RWPE2 (cell line): ENCODE data around the gene ZNF296.

Experiments used
- ATAC-seq: fragments of 200-7000 bp; cut with Tn5 transposase; 3 replicates; pipeline ENCODE4 v1.9.1; 2021; ENCODE audit warnings: low read depth
- DNase-seq: peaks from one replicate; pipeline ENCODE4 v3.0.0-alpha.2; 2020; ENCODE audit warnings: low spot score
- H3K27ac ChIP-seq: fragments of 450-650 bp; 2 replicates; pipeline ENCODE4 v1.5.1; 2017; ENCODE audit warnings: mild to moderate bottlenecking; ENCODE audit not compliant: poor library complexity, severe bottlenecking
- H3K27me3 ChIP-seq: fragments of 250-450 bp; sonication (Bioruptor Pico); 2 replicates; pipeline ENCODE4 v1.5.1; 2021; ENCODE audit warnings: mild to moderate bottlenecking, moderate library complexity; ENCODE audit not compliant: insufficient read depth, poor library complexity, severe bottlenecking
- H3K36me3 ChIP-seq: fragments of 250-450 bp; sonication (Bioruptor Pico); 2 replicates; pipeline ENCODE4 v1.5.1; 2020; ENCODE audit warnings: low read depth, mild to moderate bottlenecking, moderate library complexity
- H3K4me1 ChIP-seq: fragments of 250-450 bp; sonication (Bioruptor Pico); 2 replicates; pipeline ENCODE4 v1.5.1; 2021; ENCODE audit warnings: mild to moderate bottlenecking, moderate library complexity; ENCODE audit not compliant: insufficient read depth, poor library complexity, severe bottlenecking
- H3K4me3 ChIP-seq: fragments of 250-450 bp; sonication (Bioruptor Pico); 2 replicates; pipeline ENCODE4 v1.5.1; 2021; ENCODE audit warnings: mild to moderate bottlenecking, moderate library complexity; ENCODE audit not compliant: severe bottlenecking
- H3K9me3 ChIP-seq: fragments of 250-450 bp; sonication (Bioruptor Pico); 2 replicates; pipeline ENCODE4 v1.5.1; 2021; ENCODE audit warnings: mild to moderate bottlenecking, moderate library complexity; ENCODE audit not compliant: severe bottlenecking
- TF ChIP-seq, protein P1 (sequence below): fragments of 450-650 bp; IDR thresholded peaks from one replicate; pipeline ENCODE4 v1.5.1; 2017; ENCODE audit warnings: mild to moderate bottlenecking, moderate library complexity; ENCODE audit not compliant: poor library complexity, severe bottlenecking

Gene ZNF296

DNA sequence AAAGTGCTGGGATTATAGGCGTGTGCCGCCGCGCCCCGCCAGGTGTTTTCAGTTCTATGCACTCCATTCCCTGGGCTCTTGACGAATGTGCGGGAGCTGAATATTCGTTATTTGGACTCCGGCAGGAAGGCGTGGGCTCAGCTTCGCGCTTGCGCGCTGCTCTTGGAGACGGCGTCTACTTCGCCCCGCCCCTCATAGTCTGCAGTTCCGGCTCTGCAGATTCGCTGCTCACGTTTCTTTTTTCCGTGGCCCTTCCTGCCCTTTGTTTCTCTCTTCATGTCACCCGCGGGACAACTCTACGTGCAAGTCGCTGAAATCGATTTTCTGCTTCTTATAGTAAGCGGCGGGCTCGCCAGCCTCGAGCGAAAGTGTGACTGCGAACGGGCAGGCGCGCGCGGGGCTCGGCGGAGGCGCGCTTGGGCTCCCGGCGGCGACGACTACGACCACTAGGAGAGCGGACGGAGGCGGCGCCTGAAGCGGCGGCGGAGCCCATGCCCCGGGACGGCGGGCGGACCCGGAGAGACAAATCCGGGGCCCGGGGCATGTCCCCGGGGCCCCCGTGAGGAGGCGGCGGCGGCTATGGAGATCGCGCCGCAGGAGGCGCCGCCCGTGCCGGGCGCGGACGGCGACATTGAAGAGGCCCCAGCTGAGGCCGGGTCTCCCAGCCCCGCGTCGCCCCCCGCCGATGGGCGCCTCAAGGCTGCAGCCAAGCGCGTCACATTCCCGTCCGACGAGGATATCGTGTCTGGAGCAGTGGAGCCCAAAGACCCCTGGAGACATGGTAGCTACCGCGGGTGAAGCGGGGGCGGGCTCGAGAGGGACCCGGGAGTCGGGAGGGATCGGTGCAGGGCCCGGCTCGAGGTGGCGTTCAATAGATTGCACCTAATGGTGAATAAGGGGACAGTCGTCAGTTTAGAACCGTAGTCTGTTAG, 16.7 kb upstream of the ZNF296 start, which contains the start of gene PPP1R37:
Gene PPP1R37 (plus strand): TSS at position 433 of the 932 bp plus-strand sequence. CDS start 147 bp downstream, at position 580.
- H3K4me3 ChIP-seq, result peak within 1 kb of the TSS; percentile 59
- H3K27me3 ChIP-seq, result no peaks in the 10 kb centered on the region
- peak; percentile 95 for DNase-seq
- H3K27ac ChIP-seq, result peak within 1 kb of the TSS; percentile 69
- ATAC-seq, result peak; percentile 67
- peaks cover 16% of the 10 kb centered on the region for H3K36me3 ChIP-seq
- H3K9me3 ChIP-seq, result no peaks in the 10 kb centered on the region
- TF ChIP-seq, protein P1, sequence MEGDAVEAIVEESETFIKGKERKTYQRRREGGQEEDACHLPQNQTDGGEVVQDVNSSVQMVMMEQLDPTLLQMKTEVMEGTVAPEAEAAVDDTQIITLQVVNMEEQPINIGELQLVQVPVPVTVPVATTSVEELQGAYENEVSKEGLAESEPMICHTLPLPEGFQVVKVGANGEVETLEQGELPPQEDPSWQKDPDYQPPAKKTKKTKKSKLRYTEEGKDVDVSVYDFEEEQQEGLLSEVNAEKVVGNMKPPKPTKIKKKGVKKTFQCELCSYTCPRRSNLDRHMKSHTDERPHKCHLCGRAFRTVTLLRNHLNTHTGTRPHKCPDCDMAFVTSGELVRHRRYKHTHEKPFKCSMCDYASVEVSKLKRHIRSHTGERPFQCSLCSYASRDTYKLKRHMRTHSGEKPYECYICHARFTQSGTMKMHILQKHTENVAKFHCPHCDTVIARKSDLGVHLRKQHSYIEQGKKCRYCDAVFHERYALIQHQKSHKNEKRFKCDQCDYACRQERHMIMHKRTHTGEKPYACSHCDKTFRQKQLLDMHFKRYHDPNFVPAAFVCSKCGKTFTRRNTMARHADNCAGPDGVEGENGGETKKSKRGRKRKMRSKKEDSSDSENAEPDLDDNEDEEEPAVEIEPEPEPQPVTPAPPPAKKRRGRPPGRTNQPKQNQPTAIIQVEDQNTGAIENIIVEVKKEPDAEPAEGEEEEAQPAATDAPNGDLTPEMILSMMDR, result peak; percentile 7
- peaks cover 2% of the 10 kb centered on the region for H3K4me1 ChIP-seq

DNA sequence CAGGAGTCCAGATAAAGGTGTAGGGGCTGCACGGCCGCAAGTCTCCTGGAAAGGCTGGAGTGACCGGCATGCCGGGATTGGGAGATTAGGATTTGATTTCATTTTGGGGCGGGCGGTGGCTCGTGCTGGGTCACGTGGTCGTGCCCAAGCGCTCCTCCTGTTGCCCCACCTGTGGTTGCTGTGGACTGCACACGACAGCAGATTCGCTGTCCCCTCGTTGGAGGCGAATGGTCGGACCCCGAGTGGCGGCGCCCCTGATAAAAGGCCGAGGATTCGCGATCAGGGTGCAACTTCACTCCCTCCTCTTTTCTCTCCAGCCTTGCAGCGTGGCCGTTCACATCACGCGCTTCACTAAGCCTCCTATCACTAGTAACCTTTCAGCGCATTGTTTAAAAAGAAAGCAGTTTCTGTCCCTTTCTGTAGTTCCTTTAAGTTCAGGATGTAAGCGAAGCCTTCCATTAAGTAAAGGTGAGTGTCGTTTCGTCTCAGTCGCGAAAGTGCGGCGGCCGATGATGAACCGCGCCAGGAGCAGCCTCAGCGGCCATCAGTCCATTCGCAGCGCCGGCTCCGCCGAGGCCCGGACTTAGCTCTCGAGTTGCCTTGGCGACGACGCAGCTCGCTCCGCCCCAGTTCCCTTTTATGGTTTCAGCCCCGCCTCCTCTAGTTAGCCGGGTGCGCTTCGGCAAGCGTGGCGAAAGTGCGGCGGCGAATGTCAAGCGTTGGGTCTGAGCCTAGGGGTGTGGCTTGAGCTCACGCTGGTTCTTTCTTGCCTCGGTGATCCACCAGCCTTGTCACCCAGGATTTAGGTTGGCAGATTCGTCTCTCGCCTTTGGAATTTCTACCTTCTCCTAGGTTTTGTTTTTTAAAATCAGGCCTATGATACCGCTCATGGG, 15.0 kb upstream of the ZNF296 start:
- no peaks in the 10 kb centered on the region for H3K27me3 ChIP-seq
- peaks cover 22% of the 10 kb centered on the region for H3K36me3 ChIP-seq
- peak overlapping the region; percentile 69 for H3K27ac ChIP-seq
- TF ChIP-seq, protein P1, result no peak
- peak; percentile 80 for ATAC-seq
- no peaks in the 10 kb centered on the region for H3K4me1 ChIP-seq
- peak; percentile 95 for DNase-seq
- peak overlapping the region; percentile 59 for H3K4me3 ChIP-seq
- no peaks in the 10 kb centered on the region for H3K9me3 ChIP-seq

DNA sequence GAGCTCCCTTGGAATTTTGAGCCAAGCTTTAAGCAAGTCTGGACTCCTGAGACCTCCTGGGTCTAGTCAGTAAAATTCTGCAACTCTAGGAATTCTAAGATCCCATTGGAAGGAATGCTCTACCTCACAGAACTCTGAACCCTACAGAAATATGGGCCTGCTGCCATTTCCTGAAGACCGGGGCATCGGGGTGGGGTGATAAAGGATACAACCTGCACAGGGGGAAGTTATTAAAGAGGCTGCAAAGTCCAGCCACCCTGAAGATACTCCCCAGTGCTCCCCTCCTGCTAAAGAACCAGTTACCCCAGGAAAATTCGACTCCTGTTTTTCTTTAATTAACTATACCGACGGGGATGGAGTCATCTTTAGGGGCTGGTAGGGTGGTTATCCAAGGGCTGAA, 14.3 kb upstream of the ZNF296 start:
- H3K9me3 ChIP-seq, result no peaks in the 10 kb centered on the region

DNA sequence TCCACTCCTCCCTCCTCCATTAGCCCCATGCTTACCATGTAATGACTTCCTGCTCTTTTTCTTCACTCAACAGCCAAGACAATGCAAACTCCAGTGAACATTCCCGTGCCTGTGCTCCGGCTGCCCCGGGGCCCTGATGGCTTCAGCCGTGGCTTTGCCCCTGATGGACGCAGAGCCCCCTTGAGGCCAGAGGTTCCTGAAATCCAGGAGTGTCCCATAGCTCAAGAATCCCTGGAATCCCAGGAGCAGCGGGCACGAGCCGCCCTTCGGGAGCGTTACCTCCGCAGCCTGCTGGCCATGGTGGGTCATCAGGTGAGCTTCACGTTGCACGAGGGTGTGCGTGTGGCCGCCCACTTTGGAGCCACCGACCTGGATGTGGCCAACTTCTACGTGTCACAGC, 13.8 kb upstream of the ZNF296 start:
- DNase-seq, result no peak
- no peaks in the 10 kb centered on the region for H3K4me1 ChIP-seq
- TF ChIP-seq, protein P1, result no peak
- H3K4me3 ChIP-seq, result no peak overlapping the region
- no peaks in the 10 kb centered on the region for H3K9me3 ChIP-seq
- ATAC-seq, result no peak
- peaks cover 31% of the 10 kb centered on the region for H3K36me3 ChIP-seq
- H3K27ac ChIP-seq, result no peak overlapping the region
- H3K27me3 ChIP-seq, result no peaks in the 10 kb centered on the region

More for the DNA sequence above, 14.3 kb upstream of the ZNF296 start:
- Histone ChIP-seq H3K27me3 (no peaks in the 10 kb centered on the region), H3K4me3 (peak overlapping the region; percentile 59), H3K27ac (peak overlapping the region; percentile 69), H3K36me3 (peaks cover 27% of the 10 kb centered on the region), H3K4me1 (no peaks in the 10 kb centered on the region)
- TF ChIP-seq, protein P1, result no peak
- ATAC-seq (no peak), DNase-seq (no peak)
